ENCODE measurements around the gene MAD1L1. TPM values are rescaled to one million over a fixed set of nuclear protein-coding genes. Genes with fewer than 3 reads are reported as not detected.

MAD1L1 gene
- total and polyA plus RNA-seq, 2 of the 13 experiments (the other 11 are each of a cell fraction or from before 2014, with no cell fraction given) = 17.4 to 64.7 TPM

DNA sequence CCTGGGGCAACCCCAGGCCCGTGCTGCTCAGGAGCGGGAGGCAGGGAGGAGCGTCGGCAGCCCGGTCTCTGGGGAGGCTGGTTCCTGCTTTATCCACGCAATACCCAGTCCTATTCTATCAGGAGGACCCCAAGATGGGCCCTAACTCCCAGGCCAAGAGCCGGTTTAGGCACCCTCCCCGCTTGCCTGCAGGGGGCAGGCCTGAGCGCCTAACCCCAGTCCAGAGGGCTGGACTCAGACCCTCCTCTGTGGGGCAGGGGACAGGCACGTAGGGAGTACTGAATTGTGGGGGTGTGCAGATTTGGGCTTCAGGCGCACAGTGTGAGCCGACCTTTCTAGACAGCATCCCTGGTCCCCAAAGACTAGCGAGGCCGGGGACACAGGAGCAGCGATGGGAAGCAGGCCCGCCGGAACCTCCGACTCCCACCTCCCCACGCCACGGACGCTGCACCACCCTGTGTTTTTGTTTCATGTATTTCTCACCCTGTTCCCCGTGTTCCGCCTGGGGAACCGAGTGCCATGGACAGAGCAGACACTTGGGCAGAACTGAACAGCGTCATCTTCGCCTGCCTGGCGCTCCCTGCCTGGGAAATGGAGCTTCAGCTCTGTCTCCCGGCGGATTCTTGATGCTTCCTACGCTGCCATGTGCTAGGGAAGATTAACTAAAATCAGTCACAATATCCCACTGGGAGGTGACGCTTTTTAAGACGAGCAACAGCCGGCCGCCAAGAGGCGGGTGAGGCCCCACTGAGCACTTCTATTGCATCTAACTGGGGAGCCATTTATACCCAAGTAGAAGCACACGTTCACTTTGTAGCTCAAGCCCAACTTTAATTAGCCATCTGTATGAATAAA is 14.6 kb upstream of the MAD1L1 start (continued):
- TF ChIP-seq, protein P1, sequence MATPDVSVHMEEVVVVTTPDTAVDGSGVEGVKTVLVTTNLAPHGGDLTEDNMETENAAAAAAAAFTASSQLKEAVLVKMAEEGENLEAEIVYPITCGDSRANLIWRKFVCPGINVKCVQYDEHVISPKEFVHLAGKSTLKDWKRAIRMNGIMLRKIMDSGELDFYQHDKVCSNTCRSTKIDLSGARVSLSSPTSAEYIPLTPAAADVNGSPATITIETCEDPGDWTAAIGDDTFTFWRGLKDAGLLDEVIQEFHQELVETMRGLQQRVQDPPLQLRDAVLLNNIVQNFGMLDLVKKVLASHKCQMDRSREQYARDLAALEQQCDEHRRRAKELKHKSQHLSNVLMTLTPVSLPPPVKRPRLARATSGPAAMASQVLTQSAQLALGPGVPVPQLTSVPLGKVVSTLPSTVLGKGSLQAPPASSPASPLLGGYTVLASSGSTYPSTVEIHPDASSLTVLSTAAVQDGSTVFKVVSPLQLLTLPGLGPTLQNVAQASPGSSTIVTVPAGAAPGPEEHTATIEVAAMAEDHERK (CRISPR knock-in tag; IDR thresholded peaks at IDR 0.05; ENCODE audit: low read depth) = no peak
- TF ChIP-seq ZKSCAN5 (CRISPR knock-in tag; IDR thresholded peaks at IDR 0.05) = no peak
- TF ChIP-seq ZNF672 (CRISPR knock-in tag; IDR thresholded peaks at IDR 0.05) = no peak
- peak; percentile 79 for TF ChIP-seq STAG1 (CRISPR knock-in tag; IDR thresholded peaks at IDR 0.05)
- no peak for TF ChIP-seq CBX5 (CRISPR knock-in tag; IDR thresholded peaks at IDR 0.05; ENCODE audit: borderline replicate concordance)
- TF ChIP-seq SMC3 (IDR thresholded peaks at IDR 0.05; ENCODE audit: low read length) = peak; percentile 20; the same call in 1 of the 2 replicates
- TF ChIP-seq TFDP1 (CRISPR knock-in tag; IDR thresholded peaks at IDR 0.05; ENCODE audit: borderline replicate concordance) = no peak
- no peak for TF ChIP-seq ZNF629 (CRISPR knock-in tag; conservative IDR thresholded peaks at IDR 0.05)
- TF ChIP-seq PHF21A (CRISPR knock-in tag; IDR thresholded peaks at IDR 0.05) = no peak
- TF ChIP-seq ATM (IDR thresholded peaks at IDR 0.05; ENCODE audit: borderline replicate concordance) = no peak
- TF ChIP-seq FOXO1 (CRISPR knock-in tag; IDR thresholded peaks at IDR 0.05) = no peak
- TF ChIP-seq, protein P2, sequence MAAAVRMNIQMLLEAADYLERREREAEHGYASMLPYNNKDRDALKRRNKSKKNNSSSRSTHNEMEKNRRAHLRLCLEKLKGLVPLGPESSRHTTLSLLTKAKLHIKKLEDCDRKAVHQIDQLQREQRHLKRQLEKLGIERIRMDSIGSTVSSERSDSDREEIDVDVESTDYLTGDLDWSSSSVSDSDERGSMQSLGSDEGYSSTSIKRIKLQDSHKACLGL (CRISPR knock-in tag; IDR thresholded peaks at IDR 0.05) = peak; percentile 31; the same call in 1 of the 2 replicates
- TF ChIP-seq PHF20 (CRISPR knock-in tag; IDR thresholded peaks at IDR 0.05) = no peak
- no peak for TF ChIP-seq ZNF451 (CRISPR knock-in tag; IDR thresholded peaks at IDR 0.05)
- no peak for TF ChIP-seq ZNF740 (CRISPR knock-in tag; IDR thresholded peaks at IDR 0.05)
- no peak for TF ChIP-seq IRF9 (CRISPR knock-in tag; IDR thresholded peaks at IDR 0.05; ENCODE audit: borderline replicate concordance)
- no peak for TF ChIP-seq ZNF776 (CRISPR knock-in tag; IDR thresholded peaks at IDR 0.05)
- no peak for TF ChIP-seq RFXAP (CRISPR knock-in tag; IDR thresholded peaks at IDR 0.05; ENCODE audit: borderline replicate concordance)
- TF ChIP-seq RAD21 (CRISPR knock-in tag; IDR thresholded peaks at IDR 0.05) = peak; percentile 67
- peak; percentile 21 for TF ChIP-seq HNRNPLL (IDR thresholded peaks at IDR 0.05; ENCODE audit: low read depth, low read length, poor library complexity, severe bottlenecking)
- TF ChIP-seq CTCF (CRISPR knock-in tag; IDR thresholded peaks at IDR 0.05) = peak; percentile 89

All from HepG2 (cell line).